GM21529 (cell line): ENCODE measurements around the gene MRPS18A.
"Not testable (repeated sequence)": the region's sequence is repeated elsewhere in the genome, so short reads cannot be mapped to it uniquely, and the experiment has no call there.

Experiments
- ATAC-seq: cut with Tn5 transposase; IDR thresholded peaks from one replicate; pipeline ENCODE4 v1.9.1; 2021; ENCODE audit not compliant: unreplicated experiment

MRPS18A gene

GRCh38 chr6:43671801-43672690, 15.5 kb downstream of the MRPS18A start:
- no peak for ATAC-seq

GRCh38 chr6:43671011-43671800, 16.4 kb downstream of the MRPS18A start:
- no peak for ATAC-seq

- no peak for ATAC-seq
These were observed 17.0 kb downstream of the MRPS18A start for GRCh38 chr6:43670623-43670986.

GRCh38 chr6:43669922-43670622, 17.5 kb downstream of the MRPS18A start:
- ATAC-seq, result no peak

- no peak for ATAC-seq
These were observed 18.3 kb downstream of the MRPS18A start for GRCh38 chr6:43669050-43669921.

- ATAC-seq, result peak; percentile 63
These were observed 19.2 kb downstream of the MRPS18A start for GRCh38 chr6:43668151-43669028.

- ATAC-seq, result peak; percentile 41
These were observed 20.1 kb downstream of the MRPS18A start for GRCh38 chr6:43667245-43668150.

GRCh38 chr6:43666196-43666920, 21.2 kb downstream of the MRPS18A start:
- ATAC-seq, result no peak

GRCh38 chr6:43665376-43665775, 22.2 kb downstream of the MRPS18A start:
- ATAC-seq, result no peak

GRCh38 chr6:43662948-43663347, 24.6 kb downstream of the MRPS18A start:
- ATAC-seq, result not testable (repeated sequence)

- no peak for ATAC-seq
These were observed 29.4 kb downstream of the MRPS18A start for GRCh38 chr6:43658161-43658560.

- ATAC-seq, result no peak
These were observed 30.3 kb downstream of the MRPS18A start for GRCh38 chr6:43657221-43657802.

- ATAC-seq, result not testable (repeated sequence)
These were observed 34.8 kb downstream of the MRPS18A start for GRCh38 chr6:43652822-43653221.

GRCh38 chr6:43648248-43648647, 39.3 kb downstream of the MRPS18A start:
- ATAC-seq, result no peak

- ATAC-seq, result no peak
These were observed 40.0 kb downstream of the MRPS18A start for GRCh38 chr6:43647613-43648012.

- no peak for ATAC-seq
These were observed 42.0 kb downstream of the MRPS18A start for GRCh38 chr6:43645613-43645964.

GRCh38 chr6:43644940-43645612, 42.5 kb downstream of the MRPS18A start, which contains the start of gene RSPH9:
TSS of gene RSPH9 (plus strand) at chr6:43645036. CDS start at chr6:43645099, 63 bp downstream.
- ATAC-seq, result peak; percentile 67
